ENCODE measurements around the gene ARHGAP40.

DNA sequence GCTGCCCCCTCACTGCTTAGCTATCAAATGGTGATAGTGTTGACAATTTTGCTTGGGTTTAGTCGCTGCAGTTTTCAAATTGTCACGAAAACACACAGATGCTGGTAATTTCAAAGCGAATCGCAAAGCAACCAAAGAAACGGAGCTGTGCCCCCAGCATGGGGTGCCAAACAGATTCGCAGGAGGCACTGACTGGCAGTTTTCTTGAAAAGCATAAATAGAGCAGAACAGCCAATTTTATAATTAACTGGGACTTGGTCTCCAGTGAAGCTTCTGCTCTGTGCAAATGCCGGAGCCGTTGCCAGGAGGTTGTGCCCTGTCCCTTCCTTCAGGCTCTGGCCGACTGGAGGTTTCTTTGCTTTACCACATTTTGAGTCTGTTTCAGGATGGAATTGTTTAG is 18.8 kb downstream of the ARHGAP40 start:
- no peak for TF ChIP-seq ZNF274 (IDR thresholded peaks at IDR 0.05; ENCODE audit: low read depth, low read length)
- TF ChIP-seq YY1 (IDR thresholded peaks at IDR 0.05; ENCODE audit: insufficient read depth, insufficient read length): no peak
- TF ChIP-seq SUZ12 (IDR thresholded peaks at IDR 0.05; ENCODE audit: extremely low read depth, insufficient read depth, insufficient read length): no peak
